ENCODE results near the gene SLC16A8.
A peak's percentile ranks its signal among the peaks of the same experiment; 100 is the strongest.
"Not testable (repeated sequence)": the region's sequence is repeated elsewhere in the genome, so short reads cannot be mapped to it uniquely, and the experiment has no call there.

The SLC16A8 gene, protein sequence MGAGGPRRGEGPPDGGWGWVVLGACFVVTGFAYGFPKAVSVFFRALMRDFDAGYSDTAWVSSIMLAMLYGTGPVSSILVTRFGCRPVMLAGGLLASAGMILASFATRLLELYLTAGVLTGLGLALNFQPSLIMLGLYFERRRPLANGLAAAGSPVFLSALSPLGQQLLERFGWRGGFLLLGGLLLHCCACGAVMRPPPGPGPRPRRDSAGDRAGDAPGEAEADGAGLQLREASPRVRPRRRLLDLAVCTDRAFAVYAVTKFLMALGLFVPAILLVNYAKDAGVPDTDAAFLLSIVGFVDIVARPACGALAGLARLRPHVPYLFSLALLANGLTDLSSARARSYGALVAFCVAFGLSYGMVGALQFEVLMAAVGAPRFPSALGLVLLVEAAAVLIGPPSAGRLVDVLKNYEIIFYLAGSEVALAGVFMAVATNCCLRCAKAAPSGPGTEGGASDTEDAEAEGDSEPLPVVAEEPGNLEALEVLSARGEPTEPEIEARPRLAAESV

DNA sequence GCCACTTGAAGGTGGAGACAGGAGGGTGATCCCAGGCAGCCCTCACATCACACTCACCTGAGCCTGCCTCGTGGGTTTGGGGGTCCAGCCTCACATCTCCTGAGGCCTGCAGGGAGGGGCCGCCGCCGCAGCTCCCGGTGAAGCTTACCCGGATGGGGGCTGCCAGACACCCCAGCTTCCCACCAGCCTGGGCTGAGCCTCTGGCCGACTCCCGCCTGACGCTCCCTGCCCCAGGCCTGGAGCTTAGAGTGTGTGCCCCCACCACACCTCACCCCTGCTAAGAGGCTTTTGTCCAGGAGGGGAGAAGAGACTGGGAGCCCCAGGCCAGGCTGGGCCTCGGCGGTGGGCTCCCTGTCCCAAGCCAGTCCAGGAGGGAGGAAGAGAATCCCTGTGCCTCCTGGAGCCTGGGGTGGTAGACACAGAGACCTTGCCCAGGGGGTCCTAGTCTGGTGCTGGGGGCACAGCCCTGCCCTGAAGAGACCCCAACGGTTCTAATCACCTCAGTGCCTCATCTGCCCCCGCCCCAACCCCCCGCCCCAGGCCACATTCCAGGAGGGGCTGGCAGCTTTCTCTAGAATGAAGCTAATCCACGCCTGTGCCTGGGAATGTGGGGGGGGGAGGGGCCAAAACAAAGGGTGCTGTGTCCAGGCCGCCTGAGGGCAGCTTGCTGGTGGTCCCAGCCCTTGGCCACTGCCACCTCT lies at the start of gene SLC16A8:
Gene SLC16A8, minus strand, starts transcription at position 254 of the 701 bp plus-strand sequence. CDS start 1,311 bp downstream, outside the sequence.
- DNase-seq, result no peak

DNA sequence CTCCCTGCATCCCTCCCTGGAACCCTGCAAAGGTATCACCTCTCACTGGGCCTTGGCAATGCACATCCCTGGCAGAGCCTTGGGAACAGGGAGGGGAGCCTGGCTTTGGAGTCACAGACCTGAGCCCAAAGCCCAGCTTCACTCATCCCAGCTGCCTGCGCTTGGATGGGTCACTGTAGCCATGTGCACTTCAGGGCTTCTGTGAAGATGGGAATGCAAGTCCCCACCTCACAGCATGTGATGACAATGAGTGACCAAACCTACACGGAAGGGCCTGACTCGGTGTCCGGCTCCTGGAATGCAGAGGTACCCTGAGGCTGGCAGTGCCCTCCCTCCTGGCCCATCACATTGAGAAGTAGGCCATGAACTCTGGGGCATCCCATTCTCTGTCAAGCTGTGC lies 49.3 kb upstream of the SLC16A8 start:
- no peak for DNase-seq

DNA sequence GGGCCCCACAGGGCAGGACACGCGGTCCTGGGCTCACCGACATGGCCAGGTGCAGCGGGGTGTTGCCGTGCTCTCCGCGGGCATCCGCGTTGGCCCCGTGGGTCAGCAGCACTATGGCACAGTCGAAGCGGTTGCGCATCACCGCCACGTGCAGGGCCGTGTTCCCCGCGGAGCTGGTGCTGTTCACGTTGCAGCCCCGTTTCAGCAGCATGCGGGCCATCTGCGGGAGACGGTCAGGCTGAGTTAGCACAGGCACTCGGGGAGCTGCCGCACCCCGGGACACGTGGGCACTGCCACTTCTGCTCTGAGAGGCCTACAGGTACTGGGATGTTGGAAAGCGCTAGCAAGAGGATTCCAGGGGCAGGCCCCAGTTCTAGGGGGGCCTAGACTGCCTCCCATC lies 48.8 kb upstream of the SLC16A8 start:
- DNase-seq, result no peak

DNA sequence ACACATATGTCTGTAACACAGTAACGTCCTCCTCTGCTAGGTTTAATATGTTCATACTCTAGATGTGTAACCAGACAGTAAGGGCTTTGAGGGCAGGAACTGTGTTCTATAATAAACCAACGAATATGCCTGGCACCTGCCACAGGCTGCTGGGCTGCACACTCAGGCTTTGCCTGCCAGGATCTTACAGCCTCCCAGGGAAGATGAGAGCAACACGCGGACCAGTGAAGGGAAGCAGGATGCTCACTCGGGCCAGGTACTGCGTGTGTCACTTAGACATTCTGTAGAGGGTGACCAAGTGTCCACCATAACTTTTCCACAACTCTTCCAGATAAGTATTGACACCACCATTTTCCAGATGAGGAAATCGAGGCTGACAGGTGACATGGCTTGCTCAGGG lies 48.2 kb upstream of the SLC16A8 start:
- DNase-seq, result no peak

DNA sequence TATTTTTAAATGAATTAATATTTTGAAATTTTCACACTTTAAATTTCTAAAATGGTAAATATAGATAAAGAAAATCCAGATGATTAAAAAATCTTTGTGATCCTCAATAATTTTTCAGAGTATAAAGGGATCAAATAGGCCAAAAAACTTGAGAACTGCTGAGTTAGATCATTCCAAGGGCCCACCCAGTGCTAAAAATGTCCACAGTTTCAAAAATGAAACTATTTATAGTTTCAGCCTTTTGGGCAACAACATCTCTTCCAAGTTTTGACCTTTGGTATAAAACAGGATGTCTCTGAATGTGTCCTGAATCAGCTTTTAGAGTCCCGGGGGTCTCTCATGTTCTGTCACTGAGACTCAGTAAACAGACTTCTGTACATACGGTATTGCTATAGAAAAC lies 47.4 kb upstream of the SLC16A8 start:
- DNase-seq, result no peak

DNA sequence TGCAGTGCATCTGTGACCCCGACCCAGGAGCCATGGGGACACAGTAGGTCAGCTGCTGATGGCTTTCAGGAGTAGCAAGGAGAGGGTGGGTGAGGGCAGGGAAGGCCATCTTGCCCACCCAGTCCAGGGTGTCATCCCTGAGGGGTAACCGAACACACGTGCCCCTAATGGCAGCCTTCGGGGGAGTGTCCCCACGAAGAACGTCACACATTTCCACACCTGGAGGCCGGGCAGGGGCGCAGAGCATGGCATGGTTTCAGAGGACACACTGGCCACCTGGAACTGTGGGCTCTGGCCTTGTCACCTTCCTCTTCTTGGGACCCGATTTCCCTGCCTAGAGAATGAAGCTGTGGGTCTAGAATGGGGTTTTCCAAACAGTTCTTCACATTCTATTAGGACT lies 45.9 kb upstream of the SLC16A8 start:
- DNase-seq, result no peak

DNA sequence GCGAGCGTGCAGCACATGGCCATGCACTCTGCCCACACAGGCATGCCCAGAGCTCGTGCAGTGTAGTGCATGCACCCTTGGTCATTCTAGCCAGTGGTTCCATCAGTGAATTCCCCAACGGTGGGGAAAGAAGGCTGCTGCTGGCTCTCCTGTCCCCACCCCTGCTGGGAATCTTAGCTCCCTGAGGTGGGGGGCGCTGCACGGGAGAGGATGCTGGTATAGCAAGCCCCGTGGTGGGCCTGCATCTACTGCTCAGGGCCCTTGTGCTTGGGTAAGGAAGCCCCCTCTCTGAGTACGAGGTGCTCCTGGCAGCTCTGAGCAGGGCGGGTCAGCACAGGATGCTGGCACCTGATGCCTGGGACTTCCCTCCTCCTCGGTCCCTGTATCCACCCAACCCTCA lies 45.0 kb upstream of the SLC16A8 start:
- no peak for DNase-seq

DNA sequence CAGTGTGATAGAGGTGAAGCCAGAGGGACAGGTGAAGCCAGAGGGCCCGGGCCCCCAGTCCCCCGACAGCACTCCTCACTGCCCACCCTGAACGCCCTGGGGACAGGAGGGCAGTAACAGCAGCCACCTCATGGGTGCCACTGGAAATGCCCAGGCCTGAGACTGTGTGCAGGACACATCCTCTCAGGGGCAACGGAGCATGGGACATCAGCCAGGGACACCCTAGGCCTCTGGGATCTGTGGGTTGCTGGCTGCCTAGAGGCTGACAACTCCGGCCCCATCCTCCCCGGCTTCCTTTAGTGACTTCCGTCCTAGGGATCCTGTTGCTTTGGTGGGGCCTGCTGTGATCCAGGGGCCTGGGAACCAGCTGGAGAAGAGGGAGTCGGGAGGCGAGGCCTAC lies 43.9 kb upstream of the SLC16A8 start:
- DNase-seq, result no peak

DNA sequence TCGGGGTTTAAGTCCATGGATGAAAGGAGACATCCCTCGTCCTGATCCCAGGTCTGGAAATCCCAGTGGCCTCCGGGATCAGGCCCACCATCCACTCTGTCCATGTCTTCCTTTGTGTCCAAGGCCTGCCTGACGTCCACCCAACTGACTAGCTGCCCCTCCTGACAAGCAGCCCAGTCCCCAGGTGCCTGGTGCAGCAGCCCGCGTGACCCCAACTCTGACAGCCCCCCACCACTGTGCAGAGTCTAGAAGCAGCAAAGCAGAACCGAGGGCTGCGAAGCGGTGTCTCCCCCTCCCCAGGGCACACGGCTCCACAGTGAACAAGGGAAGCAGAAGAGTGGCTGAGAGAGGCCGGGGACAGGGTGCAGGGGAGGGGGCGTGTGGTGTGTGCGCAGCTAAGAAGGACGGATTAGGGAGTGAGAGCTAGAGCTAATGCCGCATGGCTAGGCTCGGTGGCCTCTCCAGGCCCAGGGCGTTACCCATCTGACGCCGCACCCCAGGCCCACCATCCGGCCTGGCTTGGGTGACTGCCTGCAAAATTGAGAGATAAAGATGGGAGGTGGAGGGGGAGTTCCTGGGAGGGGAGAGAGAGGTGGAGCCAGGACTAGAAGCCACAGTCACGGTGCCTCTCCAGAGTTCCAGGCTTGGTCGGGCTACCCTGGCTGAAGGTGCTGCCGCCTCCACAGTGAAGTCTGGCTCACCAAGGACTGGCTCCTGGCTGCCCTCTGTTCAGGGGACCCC lies 43.1 kb upstream of the SLC16A8 start:
- peak; percentile 91 for DNase-seq

DNA sequence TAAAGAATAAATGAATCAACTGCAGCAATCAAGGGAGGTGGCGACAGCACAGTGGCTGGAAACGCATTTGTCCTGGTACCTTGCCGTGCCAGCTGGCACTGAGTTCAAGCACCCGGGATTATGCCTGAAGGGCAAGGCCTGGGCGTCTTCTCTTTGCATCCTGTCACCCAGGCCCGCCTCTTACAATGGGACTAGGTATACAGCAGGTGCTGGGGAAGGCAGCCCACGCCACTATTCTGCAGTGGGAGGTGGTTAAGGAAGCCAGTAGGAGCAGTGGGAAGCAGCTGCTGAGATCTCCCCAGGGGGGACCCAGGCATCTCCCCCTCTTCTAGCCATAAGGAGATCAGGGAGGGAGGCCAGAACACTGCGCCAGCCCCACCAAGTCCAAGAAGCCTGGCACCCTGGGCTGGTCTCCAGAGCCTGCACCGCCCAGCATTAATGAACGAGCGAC lies 41.8 kb upstream of the SLC16A8 start:
- no peak for DNase-seq

DNA sequence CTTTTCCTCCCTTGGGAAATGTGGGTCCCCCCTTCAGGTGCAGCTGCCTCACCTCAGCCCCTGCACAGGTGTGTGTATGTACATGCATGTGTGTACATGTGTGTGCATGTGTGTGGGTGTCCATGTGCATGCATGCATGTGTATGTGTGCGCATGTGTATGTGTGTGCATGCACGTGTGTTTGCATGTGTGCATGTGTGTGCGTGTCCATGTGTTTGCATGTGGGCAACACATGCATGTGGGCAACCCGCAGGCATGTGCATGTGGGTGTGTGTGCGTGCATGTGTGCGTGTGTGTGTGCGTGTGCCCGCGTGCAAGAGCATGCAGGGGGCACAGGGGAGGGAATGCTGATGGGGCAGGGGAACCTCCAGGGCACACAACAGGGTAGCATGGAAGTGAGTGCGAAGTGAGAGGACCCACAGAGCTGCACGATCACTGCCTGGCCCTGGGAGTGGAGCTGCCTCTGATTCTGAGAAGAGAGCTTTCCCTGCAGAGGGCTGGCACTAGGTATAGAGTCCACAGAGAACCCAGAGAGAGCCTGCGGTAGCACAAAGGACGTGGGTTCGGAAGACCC lies 41.1 kb upstream of the SLC16A8 start:
- DNase-seq, result no peak

DNA sequence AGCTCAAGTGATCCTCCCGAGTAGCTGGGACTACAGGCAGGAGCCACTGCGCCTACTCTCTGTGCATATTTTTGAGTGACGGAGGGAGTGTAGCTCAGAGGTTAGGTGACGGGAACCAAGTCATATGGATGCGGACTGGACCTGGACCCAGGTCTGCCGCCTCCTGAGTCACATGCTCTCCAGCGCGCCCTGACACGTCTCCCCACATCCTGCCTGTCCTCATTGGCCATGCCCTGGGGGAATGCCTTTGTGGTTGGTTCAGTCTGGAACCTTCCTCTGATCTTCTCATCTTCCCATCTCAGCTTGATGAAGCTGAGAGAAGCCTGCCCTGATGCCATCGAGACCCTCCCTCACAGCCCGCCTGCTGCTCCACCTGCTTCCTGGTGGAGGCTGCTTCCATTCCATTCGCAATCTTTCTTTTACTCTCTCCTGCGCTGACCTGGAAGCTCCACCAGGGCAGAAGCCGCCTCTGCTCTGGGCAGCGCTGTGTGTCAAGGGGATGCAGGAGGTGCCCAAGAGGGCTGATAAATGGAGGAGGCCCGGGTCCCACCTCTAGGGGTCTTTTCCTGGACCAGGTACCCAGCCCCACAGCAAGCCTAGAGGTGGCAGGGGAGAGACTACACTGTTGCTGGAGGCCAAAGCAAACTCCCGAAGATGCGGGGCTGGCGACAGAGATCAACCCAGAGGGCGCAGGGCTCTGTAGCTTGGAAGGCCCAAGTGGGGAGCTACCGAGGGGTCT lies 40.4 kb upstream of the SLC16A8 start:
- no peak for DNase-seq

DNA sequence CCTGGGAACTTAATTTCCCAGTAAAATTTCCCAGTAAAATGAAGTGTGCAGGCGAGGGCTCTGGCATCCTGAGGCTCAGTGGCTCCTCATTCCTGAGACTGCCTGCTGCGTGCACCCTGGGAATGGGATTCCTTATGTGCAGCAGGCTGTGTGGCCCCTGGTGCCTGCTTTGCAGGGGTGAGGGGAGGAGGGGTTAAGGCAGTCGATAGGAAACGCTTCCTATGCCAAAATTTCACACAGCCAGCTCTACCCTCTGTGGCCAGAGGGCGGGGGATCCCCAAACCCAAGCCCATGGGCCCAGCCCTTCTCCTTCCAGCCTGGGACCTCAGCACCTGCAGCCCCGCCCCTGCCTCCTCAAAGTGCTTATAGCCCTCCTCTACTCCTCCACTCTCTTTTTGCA lies 38.6 kb upstream of the SLC16A8 start:
- DNase-seq, result no peak

DNA sequence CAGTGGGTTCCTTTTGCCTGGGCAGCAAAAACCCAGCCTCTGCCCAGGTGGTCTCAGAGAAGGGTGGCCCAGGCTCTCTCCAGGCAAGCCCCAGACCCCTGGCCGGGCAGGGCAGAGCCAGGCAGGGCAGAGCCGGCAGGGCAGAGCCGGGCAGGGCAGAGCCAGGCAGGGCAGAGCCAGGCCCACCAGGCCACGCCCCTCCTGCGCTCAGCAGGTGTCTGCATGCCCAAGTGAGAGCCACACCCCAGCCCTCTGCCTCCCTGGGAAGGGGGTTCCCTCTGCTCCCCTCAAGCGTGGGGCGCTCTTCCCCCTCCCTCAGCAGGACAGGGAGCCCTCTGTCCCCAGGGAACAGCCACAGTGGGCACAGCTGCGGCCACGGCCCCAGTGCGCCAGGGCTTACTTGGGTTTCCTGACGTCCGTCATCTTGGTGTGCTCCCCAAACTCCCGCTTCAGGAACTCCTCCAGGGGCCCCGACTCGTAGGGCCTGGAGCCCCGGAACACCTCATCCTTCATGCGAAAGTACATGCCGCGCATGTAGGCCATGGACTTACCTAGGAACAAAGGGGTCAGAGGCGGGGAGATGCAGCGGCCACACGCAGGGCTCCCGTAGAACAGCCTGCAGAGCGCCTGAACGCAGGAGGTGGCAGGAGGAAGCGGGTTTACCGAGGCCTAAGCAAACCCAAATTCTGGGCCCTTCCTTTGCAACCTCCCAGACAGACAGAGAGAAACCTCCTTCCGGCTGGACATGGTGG lies 36.6 kb upstream of the SLC16A8 start:
- DNase-seq, result no peak

DNA sequence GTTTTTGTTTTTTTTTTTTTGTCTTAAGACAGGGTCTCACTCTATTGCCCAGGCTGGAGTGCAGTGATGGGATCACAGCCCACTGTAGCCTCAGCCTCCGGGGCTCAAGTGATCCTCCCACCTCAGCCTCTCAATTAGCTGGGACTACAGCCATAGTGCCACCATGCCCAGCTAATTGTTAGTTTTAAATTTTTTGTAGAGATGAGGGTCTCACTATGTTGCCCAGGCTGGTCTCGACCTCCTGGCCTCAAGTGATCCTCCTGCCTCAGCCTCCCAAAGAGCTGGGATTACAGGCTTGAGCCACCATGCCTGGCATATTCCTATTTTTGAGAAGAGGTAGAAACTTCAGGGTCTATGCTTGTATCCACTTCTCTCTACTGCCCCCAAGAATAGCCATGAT lies 34.8 kb upstream of the SLC16A8 start:
- DNase-seq, result not testable (repeated sequence)

DNA sequence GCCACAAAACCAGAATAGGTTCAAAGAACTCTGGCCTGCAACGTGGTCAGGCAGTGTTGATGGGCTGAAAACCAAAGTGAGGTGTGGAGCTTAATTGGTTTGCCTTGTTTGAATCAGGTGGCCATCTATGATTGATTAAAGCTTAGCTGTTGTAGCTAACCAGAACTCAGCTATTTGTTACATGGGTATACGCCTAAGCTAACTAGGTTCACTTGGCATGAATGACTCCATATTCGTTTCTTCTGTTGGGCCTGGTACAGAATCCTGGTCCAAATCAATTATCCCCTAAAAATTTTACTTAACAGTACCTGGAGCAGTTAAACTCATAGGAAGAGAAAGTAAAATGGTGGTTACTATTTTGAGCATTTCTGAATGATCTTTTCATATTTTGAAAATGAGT lies 34.2 kb upstream of the SLC16A8 start:
- DNase-seq, result no peak

DNA sequence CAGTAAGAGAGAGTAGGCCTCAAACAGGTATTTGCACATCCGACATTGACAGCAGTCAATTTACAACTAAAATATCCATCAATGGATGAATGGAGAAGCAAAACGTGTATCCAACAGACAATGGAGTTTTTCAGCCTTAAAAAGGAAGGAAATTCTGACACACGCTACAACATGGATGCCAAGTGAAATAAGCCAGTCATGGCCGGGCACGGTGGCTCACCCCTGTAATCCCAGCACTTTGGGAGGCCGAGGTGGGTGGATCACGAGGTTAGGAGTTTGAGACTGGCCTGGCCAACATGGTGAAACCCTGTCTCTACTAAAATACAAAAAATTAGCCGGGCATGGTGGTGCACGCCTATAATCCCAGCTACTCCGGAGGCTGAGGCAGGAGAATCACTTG lies 33.6 kb upstream of the SLC16A8 start:
- not testable (repeated sequence) for DNase-seq

DNA sequence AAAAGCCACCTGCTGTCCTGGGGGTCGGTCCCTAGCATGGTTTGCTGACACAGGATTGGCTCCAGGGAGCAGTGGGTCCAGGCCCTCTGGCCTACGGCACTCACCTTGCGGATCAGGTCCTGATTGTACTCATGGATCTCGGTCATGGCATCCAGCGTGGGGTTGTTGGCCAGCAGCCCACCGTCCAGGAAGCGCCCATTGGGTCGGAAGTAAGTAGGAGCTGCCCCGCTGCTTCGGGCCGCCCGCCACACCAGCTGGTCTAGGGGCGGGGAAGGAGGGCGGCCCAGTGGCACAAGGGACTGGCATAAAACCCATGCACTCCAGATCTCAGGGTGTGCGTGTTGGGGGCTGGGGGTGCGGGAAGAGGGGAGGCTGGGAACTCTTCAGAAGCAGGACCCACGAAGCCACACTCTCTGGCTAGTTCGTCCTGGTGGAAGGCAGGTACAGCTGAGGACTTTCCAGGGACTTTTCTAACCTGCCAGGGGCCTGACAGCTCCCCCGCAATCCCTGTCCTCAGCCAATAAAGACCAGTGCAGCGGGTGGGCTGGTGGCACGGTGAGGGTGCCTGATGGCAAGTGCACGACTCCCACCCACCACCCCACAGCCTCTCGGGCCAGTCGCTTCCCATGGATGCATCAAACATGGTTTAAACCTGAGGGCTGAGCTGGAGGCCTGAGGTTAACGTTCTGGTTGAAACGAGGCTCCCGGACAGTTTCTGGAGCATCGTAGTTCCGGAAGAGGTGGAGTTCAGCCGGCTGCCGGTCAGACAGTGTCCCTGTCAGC lies 31.6 kb upstream of the SLC16A8 start:
- DNase-seq, result no peak

DNA sequence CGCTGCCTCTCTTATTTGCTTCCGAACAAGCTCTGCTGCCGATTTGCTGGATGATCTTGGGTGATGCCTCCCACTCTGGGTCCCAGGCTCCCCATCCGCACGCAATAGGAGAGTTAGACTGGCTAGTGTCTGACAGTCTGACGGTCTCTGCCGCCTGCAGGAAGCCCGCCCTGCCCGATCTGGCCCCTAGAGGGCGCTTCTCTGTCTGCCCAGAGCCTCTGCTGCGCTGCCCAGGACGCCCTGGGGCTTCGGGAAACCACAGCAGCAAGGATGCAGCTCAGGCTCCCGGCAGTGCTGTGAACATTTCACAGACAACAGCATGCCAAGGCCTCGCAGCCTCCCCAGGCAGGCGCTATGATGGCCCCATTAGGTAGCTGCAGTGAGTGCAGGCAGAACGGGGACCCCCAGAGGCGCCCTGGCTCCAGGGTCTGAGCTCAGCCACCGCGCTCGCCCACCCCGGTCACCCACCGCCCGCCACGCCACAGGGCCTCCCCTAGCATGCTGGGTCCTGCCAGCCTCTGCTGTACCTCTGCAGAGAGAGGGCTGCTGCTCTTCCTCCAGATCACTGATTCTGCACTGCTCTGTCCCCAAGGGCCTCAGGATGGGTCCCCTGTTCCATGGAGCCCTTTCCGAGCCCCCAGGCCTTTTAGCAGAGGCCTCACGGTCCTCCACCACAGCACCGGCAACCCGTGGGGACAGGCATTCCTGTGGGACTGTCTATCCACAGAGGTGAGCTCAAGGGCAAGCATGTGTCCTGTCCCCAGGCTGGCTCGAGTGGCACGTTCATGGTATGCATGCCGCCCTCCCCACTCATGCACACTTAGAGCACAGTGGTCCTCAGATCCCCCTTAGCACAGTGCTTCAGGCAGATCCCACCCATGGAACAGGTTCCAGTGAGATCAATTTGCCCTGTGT lies 30.8 kb upstream of the SLC16A8 start:
- peak; percentile 89 for DNase-seq

DNA sequence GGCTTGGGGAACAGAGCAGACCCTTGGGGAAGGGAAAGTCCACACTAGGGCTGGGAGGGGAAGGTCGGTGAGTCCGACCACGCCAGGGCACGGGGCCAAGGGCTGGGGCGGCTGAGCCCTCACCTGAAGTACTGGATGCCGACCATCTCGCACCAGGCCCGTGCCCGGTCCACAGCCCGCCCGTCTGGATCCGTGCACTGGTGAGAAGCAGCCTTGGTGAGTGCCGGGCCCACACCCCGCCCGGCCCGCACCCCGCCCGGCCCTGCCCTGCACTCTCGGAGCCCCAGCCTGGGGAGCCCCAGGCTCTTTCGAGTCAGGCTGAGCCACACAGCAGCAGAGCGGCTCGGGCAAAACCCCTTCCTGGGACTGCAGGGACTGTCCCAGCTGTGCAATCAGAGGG lies 28.4 kb upstream of the SLC16A8 start:
- no peak for DNase-seq

All from hematopoietic multipotent progenitor cell treated with erythropoietin and hydrocortisone succinate and interleukin-3 and kit ligand, for 6 days (in vitro differentiated cells).